Measurements from ENCODE around the gene COL5A1. TPM values are rescaled to one million over a fixed set of nuclear protein-coding genes. Genes with fewer than 3 reads are reported as not detected.
"Not testable (repeated sequence)": the region's sequence is repeated elsewhere in the genome, so short reads cannot be mapped to it uniquely, and the experiment has no call there.

The COL5A1 gene
- total RNA-seq, 1 donor: 0.21 TPM

GRCh38 chr9:134701581-134702259 lies 60.1 kb downstream of the COL5A1 start:
- no peaks in the 10 kb centered on the region for H3K27me3 ChIP-seq (ENCODE audit: insufficient read depth, low read length)

DNA sequence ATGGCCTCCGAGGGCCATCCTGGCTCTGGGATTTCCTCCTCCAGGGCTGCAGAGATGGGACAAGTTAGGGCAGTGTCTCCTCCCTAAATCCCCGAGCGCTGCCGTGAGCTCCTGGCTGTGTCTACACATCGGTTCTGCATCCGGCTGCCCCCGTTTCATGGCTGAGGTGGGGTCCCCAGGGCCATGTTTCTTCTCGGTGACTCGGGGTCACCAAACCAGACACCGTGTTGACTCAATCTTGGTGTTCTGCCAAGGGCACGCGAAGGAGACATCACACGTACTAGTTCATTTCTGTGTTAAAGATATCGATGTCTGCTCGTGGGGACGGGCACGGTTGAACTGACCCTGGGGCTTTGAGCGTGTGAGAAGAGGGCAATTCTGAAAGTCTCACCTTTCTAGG lies 60.7 kb downstream of the COL5A1 start:
- Histone ChIP-seq H3K27me3 (ENCODE audit: insufficient read depth, low read length) (no peaks in the 10 kb centered on the region), H3K4me3 (ENCODE audit: low read length) (no peak overlapping the region), H3K9me3 (ENCODE audit: low read depth, low read length) (no peaks in the 10 kb centered on the region), H3K4me1 (ENCODE audit: insufficient read depth, low read length) (no peaks in the 10 kb centered on the region)

More at GRCh38 chr9:134701581-134702259, 60.1 kb downstream of the COL5A1 start:
- Histone ChIP-seq H3K4me1 (ENCODE audit: insufficient read depth, low read length) (no peaks in the 10 kb centered on the region), H3K4me3 (ENCODE audit: low read length) (no peak overlapping the region), H3K9me3 (ENCODE audit: low read depth, low read length) (no peaks in the 10 kb centered on the region)

DNA sequence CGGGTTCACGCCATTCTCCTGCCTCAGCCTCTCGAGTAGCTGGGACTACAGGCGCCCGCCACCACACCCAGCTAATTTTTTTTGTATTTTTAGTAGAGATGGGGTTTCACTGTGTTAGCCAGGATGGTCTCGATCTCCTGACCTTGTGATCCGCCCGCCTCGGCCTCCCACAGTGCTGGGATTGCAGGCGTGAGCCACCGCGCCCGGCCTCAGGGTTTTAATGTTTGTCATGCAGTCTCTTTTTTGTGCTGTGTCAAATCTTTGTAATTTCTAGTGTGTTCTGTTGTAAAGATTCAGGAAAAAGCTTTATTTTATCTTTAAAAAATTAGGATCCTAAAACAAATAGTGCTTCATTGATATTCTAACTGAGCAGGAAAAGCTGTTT lies 62.1 kb downstream of the COL5A1 start:
- not testable (repeated sequence) for H3K9me3 ChIP-seq (ENCODE audit: low read depth, low read length); H3K4me3 ChIP-seq (ENCODE audit: low read length); H3K27me3 ChIP-seq (ENCODE audit: insufficient read depth, low read length); H3K4me1 ChIP-seq (ENCODE audit: insufficient read depth, low read length)

DNA sequence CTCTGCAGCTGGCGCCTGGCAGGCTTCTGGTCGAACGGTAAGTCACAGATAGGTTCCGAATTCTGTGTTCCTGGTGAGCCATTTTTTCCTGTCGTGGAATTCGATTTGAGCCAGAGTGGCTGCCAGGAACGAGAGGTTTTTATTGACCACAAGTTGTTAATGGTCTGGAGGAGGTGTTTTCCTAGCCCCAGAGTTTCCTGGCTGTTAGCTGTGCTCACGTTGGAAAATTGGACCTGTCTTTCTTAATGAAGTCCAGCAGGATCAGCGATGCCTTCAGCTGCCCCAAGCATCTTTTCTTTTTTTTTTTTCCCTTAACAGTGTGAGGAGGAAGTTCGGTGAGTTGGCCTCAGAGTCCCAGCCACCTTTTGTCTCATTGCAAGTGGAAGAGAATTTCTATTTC lies 62.9 kb downstream of the COL5A1 start:
- no peak overlapping the region for H3K4me3 ChIP-seq (ENCODE audit: low read length)
- H3K4me1 ChIP-seq (ENCODE audit: insufficient read depth, low read length): no peaks in the 10 kb centered on the region
- no peaks in the 10 kb centered on the region for H3K9me3 ChIP-seq (ENCODE audit: low read depth, low read length)
- no peaks in the 10 kb centered on the region for H3K27me3 ChIP-seq (ENCODE audit: insufficient read depth, low read length)

- no peak overlapping the region for H3K4me3 ChIP-seq (ENCODE audit: low read length)
- no peaks in the 10 kb centered on the region for H3K4me1 ChIP-seq (ENCODE audit: insufficient read depth, low read length)
- no peaks in the 10 kb centered on the region for H3K27me3 ChIP-seq (ENCODE audit: insufficient read depth, low read length)
Measured at GRCh38 chr9:134705786-134706185, 64.2 kb downstream of the COL5A1 start.

GRCh38 chr9:134706522-134706921 lies 64.9 kb downstream of the COL5A1 start:
- H3K27me3 ChIP-seq (ENCODE audit: insufficient read depth, low read length): no peaks in the 10 kb centered on the region
- H3K4me3 ChIP-seq (ENCODE audit: low read length): no peak overlapping the region
- H3K4me1 ChIP-seq (ENCODE audit: insufficient read depth, low read length): no peaks in the 10 kb centered on the region
- no peaks in the 10 kb centered on the region for H3K9me3 ChIP-seq (ENCODE audit: low read depth, low read length)

More at GRCh38 chr9:134705786-134706185, 64.2 kb downstream of the COL5A1 start:
- H3K9me3 ChIP-seq (ENCODE audit: low read depth, low read length): no peaks in the 10 kb centered on the region

- H3K4me3 ChIP-seq (ENCODE audit: low read length): no peak overlapping the region
- no peaks in the 10 kb centered on the region for H3K4me1 ChIP-seq (ENCODE audit: insufficient read depth, low read length)
- no peaks in the 10 kb centered on the region for H3K27me3 ChIP-seq (ENCODE audit: insufficient read depth, low read length)
- H3K9me3 ChIP-seq (ENCODE audit: low read depth, low read length): no peaks in the 10 kb centered on the region
Measured at GRCh38 chr9:134707031-134707680, 65.6 kb downstream of the COL5A1 start.

DNA sequence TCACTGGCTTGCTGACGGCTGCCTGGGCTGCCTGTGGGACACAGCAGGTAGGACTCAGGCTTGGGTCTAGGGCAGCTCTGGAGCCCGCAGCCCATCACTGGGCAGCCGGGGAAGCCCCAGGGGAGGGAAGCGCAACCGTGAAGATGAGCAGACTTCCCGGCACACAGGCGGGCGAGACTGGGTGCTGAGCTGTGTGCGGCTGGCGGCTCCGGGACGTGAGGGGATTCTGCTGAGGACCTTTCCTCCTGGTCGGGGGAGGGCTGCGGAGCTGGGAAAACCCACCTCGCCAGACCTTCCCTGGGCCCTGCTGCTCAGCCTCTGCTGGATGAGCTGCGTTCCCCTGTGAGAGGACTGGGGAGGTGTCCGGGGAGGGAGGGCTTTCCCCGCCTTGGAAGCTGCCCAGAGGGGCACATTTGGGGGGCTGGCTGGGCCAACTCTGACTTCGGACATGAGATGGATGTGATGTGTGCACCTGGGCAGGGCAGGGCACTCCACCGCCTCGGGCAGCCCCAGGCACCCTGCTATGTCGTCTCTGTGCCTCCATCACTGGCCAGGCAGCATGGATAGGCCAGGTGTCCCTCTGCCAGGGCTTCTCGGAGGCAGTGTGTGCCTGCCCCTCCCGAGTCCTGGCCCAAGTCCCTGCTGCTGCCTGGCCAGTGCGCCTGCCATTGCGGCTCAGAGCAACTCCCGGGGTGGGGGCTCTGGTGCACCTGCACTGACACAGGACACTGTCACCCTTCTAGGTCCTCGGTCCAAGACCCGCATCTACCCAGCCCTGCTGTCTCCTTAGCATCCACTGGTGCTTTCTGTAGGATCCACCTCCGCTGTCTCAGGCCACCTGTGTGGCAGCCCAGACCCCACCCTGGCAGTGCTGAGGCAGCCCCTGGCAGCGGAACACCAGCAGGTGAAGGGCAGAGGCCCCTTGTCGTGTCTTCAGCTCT lies 66.4 kb downstream of the COL5A1 start:
- H3K9me3 ChIP-seq (ENCODE audit: low read depth, low read length): no peaks in the 10 kb centered on the region

DNA sequence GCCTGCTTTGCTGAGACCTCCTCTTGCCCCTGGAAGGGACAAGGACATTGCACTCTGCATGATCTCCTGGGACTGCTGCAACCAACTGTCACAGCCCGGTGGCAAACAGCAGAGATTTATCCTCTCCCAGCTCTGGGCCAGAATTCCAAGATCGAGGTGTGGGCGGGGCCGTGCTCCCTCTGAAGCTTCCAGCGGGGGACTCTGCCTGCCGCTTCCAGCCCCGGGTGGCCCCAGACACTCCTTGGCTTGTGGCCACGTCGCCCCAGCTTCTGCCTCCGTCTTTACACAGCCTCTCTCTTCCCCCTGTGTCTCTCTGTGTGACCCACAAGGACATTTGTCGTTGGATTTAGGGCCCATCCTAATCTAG lies 67.1 kb downstream of the COL5A1 start:
- Histone ChIP-seq H3K4me3 (ENCODE audit: low read length) (no peak overlapping the region), H3K9me3 (ENCODE audit: low read depth, low read length) (no peaks in the 10 kb centered on the region), H3K4me1 (ENCODE audit: insufficient read depth, low read length) (no peaks in the 10 kb centered on the region), H3K27me3 (ENCODE audit: insufficient read depth, low read length) (no peaks in the 10 kb centered on the region)

More for the DNA sequence above, 66.4 kb downstream of the COL5A1 start:
- Histone ChIP-seq H3K27me3 (ENCODE audit: insufficient read depth, low read length) (no peaks in the 10 kb centered on the region), H3K4me1 (ENCODE audit: insufficient read depth, low read length) (no peaks in the 10 kb centered on the region), H3K4me3 (ENCODE audit: low read length) (no peak overlapping the region)

- Histone ChIP-seq H3K4me3 (ENCODE audit: low read length) (no peak overlapping the region), H3K9me3 (ENCODE audit: low read depth, low read length) (no peaks in the 10 kb centered on the region), H3K4me1 (ENCODE audit: insufficient read depth, low read length) (no peaks in the 10 kb centered on the region), H3K27me3 (ENCODE audit: insufficient read depth, low read length) (no peaks in the 10 kb centered on the region)
Measured at GRCh38 chr9:134709512-134710270, 68.1 kb downstream of the COL5A1 start.

DNA sequence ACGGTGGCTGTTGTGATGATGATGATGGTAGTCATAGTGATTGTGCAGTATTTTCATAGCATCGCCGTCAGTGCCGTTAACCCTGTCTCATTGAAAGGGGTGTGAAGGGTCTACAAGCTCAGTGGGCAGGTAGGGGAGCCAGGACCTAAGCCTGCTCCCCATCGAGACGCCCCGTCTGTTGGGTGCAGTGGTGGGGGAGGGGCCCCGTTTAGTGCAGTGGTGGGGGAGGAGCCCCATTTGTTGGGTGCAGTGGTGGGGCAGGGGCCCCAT lies 68.6 kb downstream of the COL5A1 start:
- Histone ChIP-seq H3K4me3 (ENCODE audit: low read length) (no peak overlapping the region), H3K9me3 (ENCODE audit: low read depth, low read length) (no peaks in the 10 kb centered on the region), H3K27me3 (ENCODE audit: insufficient read depth, low read length) (no peaks in the 10 kb centered on the region), H3K4me1 (ENCODE audit: insufficient read depth, low read length) (no peaks in the 10 kb centered on the region)

DNA sequence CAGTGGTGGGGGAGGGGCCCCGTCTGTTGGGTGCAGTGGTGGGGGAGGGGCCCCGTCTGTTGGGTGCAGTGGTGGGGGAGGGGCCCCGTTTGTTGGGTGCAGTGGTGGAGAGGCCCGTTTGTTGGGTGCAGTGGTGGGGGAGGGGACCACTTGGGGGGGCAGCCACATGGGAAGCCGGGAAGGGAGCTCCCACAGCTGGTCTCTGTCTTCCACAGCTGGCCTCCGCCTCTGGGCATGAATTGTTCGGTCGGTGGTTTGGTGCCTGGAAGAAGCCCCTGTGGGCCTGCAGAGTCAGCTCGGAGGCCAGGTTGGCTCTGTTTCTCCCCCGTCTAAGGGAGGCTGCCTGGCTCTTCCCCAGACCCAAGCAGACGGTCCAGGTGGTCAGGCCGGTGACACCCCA lies 69.3 kb downstream of the COL5A1 start:
- Histone ChIP-seq H3K4me1 (ENCODE audit: insufficient read depth, low read length) (no peaks in the 10 kb centered on the region), H3K27me3 (ENCODE audit: insufficient read depth, low read length) (no peaks in the 10 kb centered on the region), H3K4me3 (ENCODE audit: low read length) (no peak overlapping the region), H3K9me3 (ENCODE audit: low read depth, low read length) (no peaks in the 10 kb centered on the region)

DNA sequence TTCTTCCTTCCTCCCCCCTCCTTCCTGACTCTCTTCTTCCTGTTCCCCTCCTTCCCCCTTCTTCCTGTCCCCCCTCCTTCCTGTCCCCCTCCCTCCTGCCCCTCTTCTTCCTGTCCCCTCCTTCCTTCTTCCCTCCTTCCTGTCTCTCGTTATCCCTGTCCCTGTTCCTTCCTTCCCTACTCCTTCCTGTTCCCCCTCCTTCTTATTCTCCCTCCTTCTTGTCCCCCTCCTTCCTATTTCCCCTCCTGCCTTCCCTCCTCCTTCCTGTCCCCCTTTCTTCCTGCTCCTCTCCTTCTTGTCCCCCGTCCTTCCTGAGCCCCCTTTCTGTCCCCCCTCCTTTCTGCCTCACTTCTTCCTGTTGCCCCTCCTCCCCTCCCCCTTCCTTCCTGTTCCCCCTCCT lies 70.6 kb downstream of the COL5A1 start:
- Histone ChIP-seq H3K9me3 (ENCODE audit: low read depth, low read length) (no peaks in the 10 kb centered on the region), H3K4me1 (ENCODE audit: insufficient read depth, low read length) (no peaks in the 10 kb centered on the region), H3K4me3 (ENCODE audit: low read length) (no peak overlapping the region), H3K27me3 (ENCODE audit: insufficient read depth, low read length) (no peaks in the 10 kb centered on the region)

DNA sequence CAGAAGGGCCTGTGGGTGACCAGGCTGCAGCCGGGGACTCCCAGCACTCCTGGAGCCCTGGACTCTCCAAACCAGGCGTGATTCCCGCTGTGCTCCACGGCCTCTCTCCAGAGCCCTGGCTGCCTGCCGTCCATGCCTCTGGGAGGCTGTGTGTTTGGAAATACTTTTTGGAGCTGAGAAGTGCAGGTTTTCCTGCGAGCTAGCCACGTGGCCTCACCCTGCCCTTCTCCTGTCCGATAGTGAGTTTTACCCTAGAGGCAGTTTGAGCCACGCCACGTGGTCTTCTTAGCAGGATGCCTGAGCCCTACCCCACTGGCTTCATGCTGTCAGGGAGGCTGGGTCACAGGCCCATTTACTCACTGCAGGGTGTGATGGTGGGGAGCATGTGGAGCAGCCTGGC lies 71.3 kb downstream of the COL5A1 start:
- no peaks in the 10 kb centered on the region for H3K27me3 ChIP-seq (ENCODE audit: insufficient read depth, low read length)
- H3K4me1 ChIP-seq (ENCODE audit: insufficient read depth, low read length): no peaks in the 10 kb centered on the region
- H3K9me3 ChIP-seq (ENCODE audit: low read depth, low read length): no peaks in the 10 kb centered on the region
- no peak overlapping the region for H3K4me3 ChIP-seq (ENCODE audit: low read length)

GRCh38 chr9:134715536-134715935 lies 73.9 kb downstream of the COL5A1 start:
- not testable (repeated sequence) for H3K9me3 ChIP-seq (ENCODE audit: low read depth, low read length); H3K4me1 ChIP-seq (ENCODE audit: insufficient read depth, low read length); H3K27me3 ChIP-seq (ENCODE audit: insufficient read depth, low read length); H3K4me3 ChIP-seq (ENCODE audit: low read length)

Measured in mononuclear cell (primary cell).